OCI-LY3 (cell line): ENCODE measurements around the gene KCNA10.
A peak's percentile ranks its signal among the peaks of the same experiment; 100 is the strongest.

Experiments used
- H2AFZ ChIP-seq: fragments of 200-600, 300-600 bp; shearing (Covaris generic); 2 replicates; pipeline ENCODE4 v1.6.0; 2014; ENCODE audit warnings: antibody characterized with exemption, low read depth, low read length
- H3K27ac ChIP-seq: fragments of 200-600, 300-600 bp; sonication (generic); 2 replicates; pipeline ENCODE4 v1.5.1; 2014; ENCODE audit warnings: mild to moderate bottlenecking, low read length, moderate library complexity, mixed read lengths
- H3K27me3 ChIP-seq: fragments of 200-600, 300-600 bp; sonication (generic); 2 replicates; pipeline ENCODE4 v1.6.1; 2014; ENCODE audit warnings: low read depth, low read length, mixed read lengths
- H3K36me3 ChIP-seq: fragments of 200-600, 300-600 bp; sonication (generic); replicated peaks from 2 replicates; pipeline ENCODE3; 2014; ENCODE audit warnings: low read depth, low read length, mixed read lengths
- H3K4me1 ChIP-seq: fragments of 300-600, 200-600 bp; sonication (generic); 2 replicates; pipeline ENCODE4 v1.6.1; 2014; ENCODE audit warnings: low read length, mixed read lengths
- H3K4me2 ChIP-seq: fragments of 200-600, 300-600 bp; sonication (generic); 2 replicates; pipeline ENCODE4 v1.6.1; 2014; ENCODE audit warnings: low read length, mixed read lengths
- H3K4me3 ChIP-seq: fragments of 300-600, 200-600 bp; sonication (generic); 2 replicates; pipeline ENCODE4 v1.5.1; 2014; ENCODE audit warnings: antibody characterized with exemption, mild to moderate bottlenecking, low read length, moderate library complexity
- H3K79me2 ChIP-seq: fragments of 300-600, 200-600 bp; shearing (Covaris generic); 2 replicates; pipeline ENCODE4 v1.6.1; 2014; ENCODE audit warnings: mild to moderate bottlenecking, low read length, mixed read lengths
- H3K9ac ChIP-seq: fragments of 300-600, 200-600 bp; shearing (Covaris generic); 2 replicates; pipeline ENCODE4 v1.6.0; 2014; ENCODE audit warnings: mild to moderate bottlenecking, low read length, moderate library complexity
- H3K9me3 ChIP-seq: fragments of 200-600, 300-600 bp; shearing (Covaris generic); 2 replicates; pipeline ENCODE4 v1.6.1; 2014; ENCODE audit warnings: low read length, mixed read lengths; ENCODE audit not compliant: insufficient read depth
- H4K20me1 ChIP-seq: fragments of 200-600, 300-600 bp; sonication (generic); 2 replicates; pipeline ENCODE4 v1.6.1; 2016; ENCODE audit warnings: low read length, mixed read lengths; ENCODE audit not compliant: insufficient read depth
- CTCF ChIP-seq: fragments of 200-600, 300-600 bp; sonication (generic); IDR thresholded peaks from 2 replicates; pipeline ENCODE4 v1.5.1; 2014; ENCODE audit warnings: antibody characterized with exemption, low read length, low read depth
- EZH2phosphoT487 ChIP-seq: fragments of 200-600 bp; shearing (Covaris generic); IDR thresholded peaks from 2 replicates; pipeline ENCODE4 v1.6.1; 2018; ENCODE audit warnings: antibody characterized with exemption, mixed run types, low read depth

KCNA10 gene

GRCh38 chr1:110502402-110503151 lies 16.4 kb downstream of the KCNA10 start:
- peaks cover 12% of the 10 kb centered on the region for H3K4me1 ChIP-seq
- peak overlapping the region; percentile 52 for H3K4me2 ChIP-seq
- no peak overlapping the region for H3K27ac ChIP-seq
- H2AFZ ChIP-seq, result no peak overlapping the region
- H3K9me3 ChIP-seq, result no peaks in the 10 kb centered on the region
- H3K27me3 ChIP-seq, result no peaks in the 10 kb centered on the region
- no peaks in the 10 kb centered on the region for H3K36me3 ChIP-seq
- no peaks in the 10 kb centered on the region for H4K20me1 ChIP-seq
- H3K79me2 ChIP-seq, result no peaks in the 10 kb centered on the region
- H3K9ac ChIP-seq, result no peak overlapping the region
- TF ChIP-seq EZH2phosphoT487, result no peak
- no peak for TF ChIP-seq CTCF
- H3K4me3 ChIP-seq, result no peak overlapping the region

- Histone ChIP-seq H3K79me2 (no peaks in the 10 kb centered on the region), H3K27ac (no peak overlapping the region), H2AFZ (no peak overlapping the region), H3K4me2 (no peak overlapping the region), H3K4me1 (peaks cover 12% of the 10 kb centered on the region), H3K27me3 (no peaks in the 10 kb centered on the region), H3K9me3 (no peaks in the 10 kb centered on the region), H3K9ac (no peak overlapping the region), H3K4me3 (no peak overlapping the region), H4K20me1 (no peaks in the 10 kb centered on the region), H3K36me3 (no peaks in the 10 kb centered on the region)
- TF ChIP-seq CTCF, result no peak
- TF ChIP-seq EZH2phosphoT487, result no peak
Measured at GRCh38 chr1:110501488-110502132, 17.4 kb downstream of the KCNA10 start.

- Histone ChIP-seq H2AFZ (no peak overlapping the region), H3K4me3 (no peak overlapping the region), H3K4me1 (peaks cover 12% of the 10 kb centered on the region), H3K9ac (no peak overlapping the region), H3K79me2 (no peaks in the 10 kb centered on the region), H3K27me3 (no peaks in the 10 kb centered on the region), H4K20me1 (no peaks in the 10 kb centered on the region), H3K9me3 (no peaks in the 10 kb centered on the region), H3K4me2 (no peak overlapping the region), H3K36me3 (no peaks in the 10 kb centered on the region), H3K27ac (no peak overlapping the region)
- no peak for TF ChIP-seq CTCF
- TF ChIP-seq EZH2phosphoT487, result no peak
Measured at GRCh38 chr1:110498270-110498669, 20.7 kb downstream of the KCNA10 start.

DNA sequence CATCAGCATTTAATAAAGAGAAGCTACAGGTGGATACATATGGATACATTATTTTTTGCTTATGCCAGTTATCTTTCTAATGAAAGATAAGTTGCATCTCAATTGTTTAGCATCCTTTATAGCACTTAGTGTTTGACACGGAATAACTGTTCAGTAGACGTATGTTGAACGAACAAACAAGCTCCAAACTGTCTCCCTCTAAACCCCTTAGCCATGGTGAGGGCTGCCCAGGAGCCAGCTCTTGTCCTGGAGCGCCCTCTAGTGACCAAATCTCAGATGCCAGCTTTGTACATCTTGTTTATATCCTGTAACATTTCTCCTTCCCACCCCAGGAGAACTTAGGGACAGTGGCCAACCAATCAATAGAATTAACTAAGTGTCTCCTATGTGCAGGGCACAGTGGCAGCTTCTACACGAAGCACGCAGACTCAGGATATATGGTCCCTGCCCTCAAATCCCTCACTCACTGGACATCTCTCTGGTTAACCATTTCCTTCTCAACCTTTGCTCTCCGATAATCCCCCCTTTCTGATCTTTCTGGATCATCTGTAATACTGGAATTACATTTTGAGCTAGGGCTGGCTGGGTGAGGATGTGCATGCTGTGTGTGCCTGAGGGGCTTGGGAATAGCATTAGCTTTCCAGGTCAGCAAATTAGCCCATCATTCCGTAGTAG lies 22.9 kb downstream of the KCNA10 start:
- H3K79me2 ChIP-seq, result no peaks in the 10 kb centered on the region
- no peaks in the 10 kb centered on the region for H3K36me3 ChIP-seq
- H2AFZ ChIP-seq, result no peak overlapping the region
- H3K9me3 ChIP-seq, result no peaks in the 10 kb centered on the region
- H3K4me1 ChIP-seq, result no peaks in the 10 kb centered on the region
- no peak overlapping the region for H3K4me2 ChIP-seq
- no peaks in the 10 kb centered on the region for H3K27me3 ChIP-seq
- no peak overlapping the region for H3K4me3 ChIP-seq
- no peak overlapping the region for H3K9ac ChIP-seq
- peak; percentile 78 for TF ChIP-seq CTCF
- no peak for TF ChIP-seq EZH2phosphoT487
- H3K27ac ChIP-seq, result no peak overlapping the region
- no peaks in the 10 kb centered on the region for H4K20me1 ChIP-seq
